Activated CD4-positive, alpha-beta T cell treated with anti-CD3 and anti-CD28 coated beads for 36 hours (primary cell): ENCODE measurements around the gene CCNYL1. TPM values are rescaled to one million over a fixed set of nuclear protein-coding genes. Genes with fewer than 3 reads are reported as not detected.

ENCODE experiments used
- ATAC-seq: fragments of 200-7000 bp; cut with Tn5 transposase; one replicate; pipeline ENCODE4 v1.10.0; 2021; ENCODE audit warnings: mild to moderate bottlenecking, moderate library complexity
- CTCF ChIA-PET: fragments of 350-600 bp; sonication (Branson Sonifier 250); formaldehyde crosslinking; loops from one replicate; lab custom pipeline; 2021; ENCODE audit warnings: antibody characterized with exemption; lab: Charles Lee
- POLR2A ChIA-PET: fragments of 350-600 bp; sonication (Branson Sonifier 250); formaldehyde crosslinking; loops from one replicate; lab custom pipeline; 2021; ENCODE audit warnings: antibody characterized with exemption, inconsistent platforms; lab: Charles Lee
- DNase-seq: peaks from one replicate; pipeline ENCODE4 v3.0.0-alpha.2; 2020
- H3K27ac Mint-ChIP-seq: one replicate; pipeline ENCODE4 v1.8.0; 2021; ENCODE audit warnings: mixed read lengths
- H3K27me3 Mint-ChIP-seq: one replicate; pipeline ENCODE4 v1.8.0; 2021; ENCODE audit warnings: mixed read lengths
- H3K36me3 Mint-ChIP-seq: one replicate; pipeline ENCODE4 v1.8.0; 2021; ENCODE audit warnings: low read depth, mixed read lengths
- H3K4me1 Mint-ChIP-seq: one replicate; pipeline ENCODE4 v1.8.0; 2021; ENCODE audit warnings: mixed read lengths
- H3K4me3 Mint-ChIP-seq: one replicate; pipeline ENCODE4 v1.8.0; 2021; ENCODE audit warnings: mild to moderate bottlenecking, moderate library complexity, mixed read lengths
- H3K9me3 Mint-ChIP-seq: one replicate; pipeline ENCODE4 v1.8.0; 2021; ENCODE audit warnings: low read depth, mixed read lengths
- intact Hi-C, 2 experiments: fragments of 100-400 bp; cut with DNase I in 1 of 2; cut with micrococcal nuclease in 1 of 2; formaldehyde crosslinking; loops; one replicate each; pipeline versions ENCODE4 v1.14.2 to v1.15.1; 2022 to 2024; cut with DNase I, micrococcal nuclease
- total RNA-seq, 2 experiments: library from RNA; stranded (reverse); gene quantifications; one replicate each; pipeline ENCODE4 v1.2.3, GENCODE V29; 2021

Gene CCNYL1
- total RNA-seq, 2 experiments from 2014 or later: 4.0 to 5.5 TPM

- peaks cover 27% of the 10 kb centered on the region for H3K4me1 Mint-ChIP-seq
- peaks cover 7% of the 10 kb centered on the region for H3K36me3 Mint-ChIP-seq
- CTCF ChIA-PET: interaction anchor here (0.6 to 1.7 kb wide), 2 partner anchors 273 to 310 kb away, joined by 3 to 15 read pairs; no protein-coding TSS in a partner anchor
- peaks cover 2% of the 10 kb centered on the region for H3K9me3 Mint-ChIP-seq
- ATAC-seq (no peak), DNase-seq (peak; percentile 27)
- H3K27ac Mint-ChIP-seq: no peak overlapping the region
- POLR2A ChIA-PET: interaction anchor here (0.5 kb wide), 1 partner anchor 262 kb away, joined by 3 read pairs; no protein-coding TSS in a partner anchor
- peaks cover 47% of the 10 kb centered on the region for H3K27me3 Mint-ChIP-seq
- intact Hi-C loops: loop anchor here in 1 of 2 experiments (5.0 kb wide), 2 partner anchors 205 to 270 kb away; no protein-coding TSS in a partner anchor
- H3K4me3 Mint-ChIP-seq: peak overlapping the region; percentile 69
Measured at GRCh38 chr2:207766697-207767460, 55.4 kb downstream of the CCNYL1 start.

- Mint-ChIP-seq H3K36me3 (peaks cover 7% of the 10 kb centered on the region), H3K4me3 (peak overlapping the region; percentile 69), H3K27ac (no peak overlapping the region), H3K4me1 (peaks cover 27% of the 10 kb centered on the region), H3K9me3 (peaks cover 2% of the 10 kb centered on the region), H3K27me3 (peaks cover 46% of the 10 kb centered on the region)
- intact Hi-C loops: loop anchor here (2.0 to 5.0 kb wide), 4 partner anchors 205 to 273 kb away; no protein-coding TSS in a partner anchor
- ChIA-PET CTCF (interaction anchor here (0.6 to 1.3 kb wide), 2 partner anchors 23 to 119 kb away, joined by 3 to 4 read pairs; no protein-coding TSS in a partner anchor), POLR2A (no interaction called here)
- DNase-seq (peak; percentile 37), ATAC-seq (no peak)
Measured at GRCh38 chr2:207767461-207768167, 56.2 kb downstream of the CCNYL1 start.

GRCh38 chr2:207768168-207768865 lies 56.9 kb downstream of the CCNYL1 start:
- intact Hi-C loops: loop anchor here (2.0 to 5.0 kb wide), 4 partner anchors 204 to 272 kb away; no protein-coding TSS in a partner anchor
- peaks cover 2% of the 10 kb centered on the region for H3K9me3 Mint-ChIP-seq
- peaks cover 27% of the 10 kb centered on the region for H3K4me1 Mint-ChIP-seq
- peaks cover 7% of the 10 kb centered on the region for H3K36me3 Mint-ChIP-seq
- H3K4me3 Mint-ChIP-seq: peak overlapping the region; percentile 79
- ChIA-PET CTCF (interaction anchor here (0.6 to 1.3 kb wide), 3 partner anchors 24 to 118 kb away, joined by 3 to 6 read pairs (median 4); no protein-coding TSS in a partner anchor), POLR2A (no interaction called here)
- peaks cover 46% of the 10 kb centered on the region for H3K27me3 Mint-ChIP-seq
- DNase-seq (peak; percentile 58), ATAC-seq (no peak)
- H3K27ac Mint-ChIP-seq: peak overlapping the region; percentile 19

GRCh38 chr2:207768866-207769596 lies 57.6 kb downstream of the CCNYL1 start:
- POLR2A ChIA-PET: interaction anchor here (0.6 kb wide), 1 partner anchor 143 kb away, joined by 3 read pairs; no protein-coding TSS in a partner anchor
- DNase-seq: peak; percentile 58
- CTCF ChIA-PET: interaction anchor here (1.1 to 1.8 kb wide), 3 partner anchors 24 to 272 kb away, joined by 4 to 7 read pairs (median 6); no protein-coding TSS in a partner anchor
- H3K27ac Mint-ChIP-seq: no peak overlapping the region
- H3K4me1 Mint-ChIP-seq: peaks cover 27% of the 10 kb centered on the region
- peaks cover 2% of the 10 kb centered on the region for H3K9me3 Mint-ChIP-seq
- peak overlapping the region; percentile 79 for H3K4me3 Mint-ChIP-seq
- peaks cover 46% of the 10 kb centered on the region for H3K27me3 Mint-ChIP-seq
- intact Hi-C loops: loop anchor here (1.0 to 5.0 kb wide), 6 partner anchors 58 to 272 kb away; partner anchors contain the start of genes CCNYL1 (in 1 of the 2) and METTL21A (in 1 of the 2)
- ATAC-seq: peak; percentile 21
- peaks cover 7% of the 10 kb centered on the region for H3K36me3 Mint-ChIP-seq

GRCh38 chr2:207770602-207771404 lies 59.4 kb downstream of the CCNYL1 start:
- Mint-ChIP-seq H3K27me3 (peaks cover 37% of the 10 kb centered on the region), H3K27ac (no peak overlapping the region), H3K4me1 (peaks cover 27% of the 10 kb centered on the region), H3K9me3 (peaks cover 2% of the 10 kb centered on the region), H3K36me3 (peaks cover 7% of the 10 kb centered on the region), H3K4me3 (peak overlapping the region; percentile 75)
- POLR2A ChIA-PET: interaction anchor here (0.6 kb wide), 1 partner anchor 78 kb away, joined by 3 read pairs; no protein-coding TSS in a partner anchor
- peak; percentile 24 for DNase-seq
- CTCF ChIA-PET: interaction anchor here (0.6 to 1.8 kb wide), 6 partner anchors 21 to 270 kb away, joined by 3 to 7 read pairs (median 3); no protein-coding TSS in a partner anchor
- intact Hi-C loops: loop anchor here (1.0 to 5.0 kb wide), 5 partner anchors 60 to 495 kb away; partner anchors contain the start of genes CCNYL1 (in 1 of the 2), CREB1 (in 1 of the 2), IDH1 (in 1 of the 2) and PIKFYVE (in 1 of the 2)
- ATAC-seq: no peak

- DNase-seq: no peak
- Mint-ChIP-seq H3K9me3 (peaks cover 2% of the 10 kb centered on the region), H3K4me1 (peaks cover 25% of the 10 kb centered on the region), H3K4me3 (no peak overlapping the region), H3K36me3 (peaks cover 7% of the 10 kb centered on the region), H3K27ac (no peak overlapping the region), H3K27me3 (peaks cover 31% of the 10 kb centered on the region)
- POLR2A ChIA-PET: no interaction called here
- CTCF ChIA-PET: interaction anchor here (0.6 kb wide), 1 partner anchor 20 kb away, joined by 3 read pairs; no protein-coding TSS in a partner anchor
- intact Hi-C loops: loop anchor here (2.0 to 5.0 kb wide), 4 partner anchors 61 to 486 kb away; partner anchors contain the start of genes CCNYL1 (in 1 of the 2), CREB1 (in 1 of the 2), IDH1 (in 1 of the 2) and PLEKHM3 (in 1 of the 2)
- ATAC-seq: no peak
Measured at GRCh38 chr2:207771421-207771820, 60.0 kb downstream of the CCNYL1 start.

GRCh38 chr2:207772081-207772843 lies 60.8 kb downstream of the CCNYL1 start:
- ATAC-seq (no peak), DNase-seq (peak; percentile 66)
- Mint-ChIP-seq H3K9me3 (peaks cover under 1% of the 10 kb centered on the region), H3K27me3 (peaks cover 26% of the 10 kb centered on the region), H3K4me1 (peaks cover 20% of the 10 kb centered on the region), H3K4me3 (no peak overlapping the region), H3K27ac (no peak overlapping the region), H3K36me3 (peaks cover 4% of the 10 kb centered on the region)
- intact Hi-C loops: loop anchor here in 1 of 2 experiments (5.0 kb wide), 1 partner anchor 485 kb away; the partner anchor contains the start of gene IDH1
- ChIA-PET CTCF (no interaction called here), POLR2A (interaction anchor here (0.7 kb wide), 1 partner anchor 216 kb away, joined by 3 read pairs; no protein-coding TSS in a partner anchor)

GRCh38 chr2:207772844-207773205 lies 61.4 kb downstream of the CCNYL1 start:
- intact Hi-C loops: loop anchor here in 1 of 2 experiments (5.0 kb wide), 1 partner anchor 484 kb away; the partner anchor contains the start of gene IDH1
- DNase-seq (no peak), ATAC-seq (no peak)
- H3K27me3 Mint-ChIP-seq: peaks cover 20% of the 10 kb centered on the region
- H3K36me3 Mint-ChIP-seq: peaks cover 3% of the 10 kb centered on the region
- CTCF ChIA-PET: no interaction called here
- no peak overlapping the region for H3K27ac Mint-ChIP-seq
- no peak overlapping the region for H3K4me3 Mint-ChIP-seq
- H3K4me1 Mint-ChIP-seq: peaks cover 15% of the 10 kb centered on the region
- POLR2A ChIA-PET: interaction anchor here (0.7 kb wide), 1 partner anchor 217 kb away, joined by 3 read pairs; no protein-coding TSS in a partner anchor
- H3K9me3 Mint-ChIP-seq: no peaks in the 10 kb centered on the region

GRCh38 chr2:207775473-207775872 lies 64.0 kb downstream of the CCNYL1 start:
- POLR2A ChIA-PET: no interaction called here

More at GRCh38 chr2:207775473-207775872, 64.0 kb downstream of the CCNYL1 start:
- H3K27ac Mint-ChIP-seq: no peak overlapping the region
- H3K36me3 Mint-ChIP-seq: no peaks in the 10 kb centered on the region
- H3K9me3 Mint-ChIP-seq: no peaks in the 10 kb centered on the region
- peaks cover 5% of the 10 kb centered on the region for H3K4me1 Mint-ChIP-seq
- no peak overlapping the region for H3K4me3 Mint-ChIP-seq
- CTCF ChIA-PET: interaction anchor here (0.7 kb wide), 1 partner anchor 224 kb away, joined by 5 read pairs; no protein-coding TSS in a partner anchor
- DNase-seq (no peak), ATAC-seq (no peak)
- H3K27me3 Mint-ChIP-seq: peaks cover 9% of the 10 kb centered on the region
- intact Hi-C loops: no loop called here
